GM18951 (cell line): ENCODE measurements around the gene PEAK1.
"Not testable (repeated sequence)": the region's sequence is repeated elsewhere in the genome, so short reads cannot be mapped to it uniquely, and the experiment has no call there.

Source experiments
- POLR2A ChIP-seq: IDR thresholded peaks from 4 replicates; pipeline ENCODE4 v1.6.1; 2011; ENCODE audit warnings: mild to moderate bottlenecking; ENCODE audit not compliant: insufficient read length, insufficient read depth; ENCODE audit errors: extremely low read depth
- in situ Hi-C: fragments of 300-500 bp; cut with MboI; formaldehyde crosslinking; loops from one replicate; pipeline ENCODE4 v1.12.0; 2022; ENCODE audit warnings: low sequenced_read_pairs, mixed read lengths, inconsistent platforms; ENCODE audit not compliant: unreplicated experiment

Gene PEAK1

DNA sequence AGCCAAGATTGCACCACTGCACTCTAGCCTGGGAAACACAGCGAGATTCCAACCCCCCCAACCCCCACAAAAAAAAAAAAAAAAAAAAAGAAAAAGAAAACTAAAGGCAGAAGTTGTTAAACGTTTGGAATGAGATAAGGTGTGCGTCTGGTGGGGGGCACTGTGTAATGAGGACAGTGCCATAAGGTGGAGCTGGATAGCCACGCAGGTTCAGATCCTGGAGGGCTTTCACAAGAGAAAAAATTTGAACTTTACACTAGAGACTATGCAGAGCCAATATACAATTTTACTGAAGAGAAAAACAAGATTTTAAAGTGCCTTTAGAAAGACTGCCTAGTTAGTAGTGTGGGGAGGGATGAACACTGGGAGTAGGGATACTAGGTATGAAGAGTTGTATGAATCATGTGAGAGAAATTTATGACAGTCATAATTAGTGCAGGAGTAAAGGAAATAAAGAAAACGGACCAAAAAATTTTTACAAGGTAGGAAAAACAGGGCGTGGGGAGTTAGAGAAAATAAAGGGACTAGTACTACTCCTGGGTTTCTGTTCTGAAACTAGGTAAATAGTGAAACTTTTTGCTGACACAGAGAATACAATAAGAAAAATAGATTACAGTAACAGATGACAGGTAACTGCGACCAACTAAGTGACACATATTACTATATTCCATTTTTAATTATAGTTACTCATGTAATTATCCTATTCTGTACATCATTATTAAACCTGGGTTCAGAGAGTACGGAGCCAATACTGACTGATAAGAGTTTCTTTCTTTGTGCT, 108.1 kb downstream of the PEAK1 start:
- in situ Hi-C loops = no loop called here

DNA sequence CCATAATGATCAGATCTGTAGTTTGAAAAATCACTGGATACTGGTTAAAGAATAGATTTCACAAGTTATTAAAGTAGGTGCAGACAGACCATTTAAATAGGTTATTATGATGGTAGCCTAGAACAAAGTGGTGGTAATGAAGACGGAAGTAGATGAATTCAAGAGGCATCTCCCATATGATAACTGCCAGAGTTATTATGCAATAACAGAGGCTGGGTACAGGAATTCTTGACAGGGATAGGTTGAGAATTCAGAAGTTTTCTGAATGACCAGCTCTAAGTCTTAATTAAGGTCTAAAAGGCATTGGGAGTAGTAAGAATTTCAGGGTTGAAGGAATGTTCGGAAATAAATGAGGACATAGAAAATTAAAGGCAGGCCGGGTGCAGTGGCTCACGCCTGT, 108.9 kb downstream of the PEAK1 start:
- in situ Hi-C loops = no loop called here
- TF ChIP-seq POLR2A = no peak

More for the DNA sequence above, 108.1 kb downstream of the PEAK1 start:
- no peak for TF ChIP-seq POLR2A

- in situ Hi-C loops = no loop called here
- TF ChIP-seq POLR2A = no peak
Measured at GRCh38 chr15:77309392-77309791, 110.5 kb downstream of the PEAK1 start.

- no peak for TF ChIP-seq POLR2A
- in situ Hi-C loops = no loop called here
Measured at GRCh38 chr15:77305953-77306352, 114.0 kb downstream of the PEAK1 start.

GRCh38 chr15:77296773-77297337, 123.0 kb downstream of the PEAK1 start:
- in situ Hi-C loops = no loop called here
- TF ChIP-seq POLR2A = no peak

GRCh38 chr15:77295446-77295845, 124.5 kb downstream of the PEAK1 start:
- no peak for TF ChIP-seq POLR2A

GRCh38 chr15:77292969-77293558, 126.8 kb downstream of the PEAK1 start:
- TF ChIP-seq POLR2A = no peak
- in situ Hi-C loops = no loop called here

More at GRCh38 chr15:77295446-77295845, 124.5 kb downstream of the PEAK1 start:
- in situ Hi-C loops = no loop called here

GRCh38 chr15:77291107-77291506, 128.8 kb downstream of the PEAK1 start:
- no peak for TF ChIP-seq POLR2A
- in situ Hi-C loops = no loop called here

DNA sequence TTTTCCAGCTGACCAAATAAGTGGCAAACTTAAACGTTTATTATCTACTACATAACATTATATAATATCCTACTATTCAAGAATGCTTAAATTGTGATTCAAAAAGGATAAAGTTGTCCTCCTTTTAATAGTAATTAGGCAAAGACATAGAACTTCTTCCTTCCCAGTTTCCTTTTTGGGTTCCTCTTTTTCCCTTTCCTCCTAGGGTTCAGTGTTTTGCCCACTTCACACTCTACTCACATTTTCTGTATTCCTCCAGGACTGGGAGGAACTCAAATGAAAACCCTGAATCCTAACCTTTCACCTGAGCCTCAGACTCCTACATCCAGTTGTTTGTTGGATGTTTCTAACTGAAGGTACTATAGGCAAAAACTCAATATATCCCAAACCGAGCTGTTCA, 132.5 kb downstream of the PEAK1 start:
- in situ Hi-C loops = no loop called here
- no peak for TF ChIP-seq POLR2A

- no peak for TF ChIP-seq POLR2A
- in situ Hi-C loops = no loop called here
Measured at GRCh38 chr15:77285057-77285997, 134.6 kb downstream of the PEAK1 start.

DNA sequence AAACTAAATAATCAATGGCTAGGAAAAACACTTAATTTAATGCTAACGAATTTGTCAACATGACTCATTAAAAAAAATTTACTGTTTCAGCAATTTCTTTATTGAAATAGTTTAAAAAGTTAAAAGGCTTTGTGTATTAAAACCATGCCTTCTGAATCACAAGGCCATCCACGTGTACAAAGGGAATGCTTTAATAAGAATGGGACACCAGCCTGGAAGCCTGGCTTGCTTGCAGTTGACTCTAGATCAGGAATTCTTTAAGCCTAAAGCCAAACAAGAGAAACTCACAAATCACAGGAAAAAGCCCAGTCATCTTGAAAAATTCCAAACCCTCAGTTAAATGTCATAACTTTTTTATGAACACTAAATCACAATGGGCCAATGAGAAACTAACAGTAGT, 137.6 kb downstream of the PEAK1 start:
- TF ChIP-seq POLR2A = no peak

DNA sequence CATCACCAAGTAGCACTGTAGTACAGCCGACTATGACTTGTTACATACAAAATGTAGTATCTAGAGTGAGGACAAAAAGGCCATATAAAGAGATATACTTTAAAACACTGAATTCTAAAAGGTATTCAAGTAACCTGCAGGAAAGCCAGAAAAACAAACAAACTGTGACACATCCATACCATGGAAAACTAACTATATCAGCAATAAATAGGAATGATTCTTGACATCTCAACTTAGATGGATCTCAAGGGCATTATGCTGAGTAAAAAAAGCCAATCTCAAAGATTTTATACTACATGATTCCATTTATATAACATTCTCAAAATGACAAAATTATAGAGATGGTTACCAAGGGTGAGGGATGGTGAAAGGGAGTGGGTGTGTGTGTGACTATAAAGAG, 143.0 kb downstream of the PEAK1 start:
- in situ Hi-C loops = no loop called here
- TF ChIP-seq POLR2A = no peak

More for the DNA sequence above, 137.6 kb downstream of the PEAK1 start:
- in situ Hi-C loops = no loop called here

DNA sequence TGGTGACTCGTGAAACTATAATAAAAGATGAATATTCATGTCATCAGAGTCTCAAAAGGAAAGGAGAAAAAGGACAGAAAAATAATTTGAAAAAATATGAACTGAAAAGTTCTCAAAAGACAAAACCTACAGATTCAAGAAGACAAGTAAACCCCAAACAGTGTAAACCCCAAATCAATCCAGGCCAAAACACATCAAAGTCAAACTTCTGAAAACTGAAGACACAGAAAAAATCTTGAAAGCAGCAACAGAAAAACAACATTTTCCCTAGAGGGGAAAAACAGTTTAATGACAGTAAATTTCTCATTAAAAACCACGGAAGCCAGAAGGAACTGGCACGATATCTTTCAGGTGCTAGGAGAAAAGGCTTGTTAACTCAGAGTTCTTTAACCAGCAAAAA, 143.8 kb downstream of the PEAK1 start:
- no peak for TF ChIP-seq POLR2A
- in situ Hi-C loops = no loop called here

DNA sequence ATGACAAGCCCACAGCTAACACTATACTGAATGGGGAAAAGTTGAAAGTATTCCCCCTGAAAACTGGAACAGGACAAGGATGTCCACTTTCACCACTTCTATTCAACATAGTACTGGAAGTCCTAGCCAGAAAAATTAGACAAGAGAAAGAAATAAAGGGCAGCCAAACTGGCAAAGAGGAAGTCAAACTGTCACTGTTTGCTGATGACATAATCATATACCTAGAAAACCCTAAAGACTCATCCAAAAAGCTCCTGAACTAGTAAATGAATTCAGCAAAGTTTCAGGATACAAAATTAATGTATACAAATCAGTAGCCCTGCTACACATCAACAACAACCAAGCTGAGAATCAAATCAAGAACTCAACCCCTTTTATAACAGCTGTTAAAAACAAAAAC, 146.8 kb downstream of the PEAK1 start:
- in situ Hi-C loops = not testable (repeated sequence)
